Bronchial epithelial cell (primary cell): ENCODE results near the gene CALR. TPM values are rescaled to one million over a fixed set of nuclear protein-coding genes. Genes with fewer than 3 reads are reported as not detected.
"Not testable (repeated sequence)": the region's sequence is repeated elsewhere in the genome, so short reads cannot be mapped to it uniquely, and the experiment has no call there.

ENCODE experiments used
- DNase-seq: peaks from one replicate; pipeline ENCODE4 v3.0.0-alpha.2; 2010; ENCODE audit warnings: low read depth
- FAIRE-seq: peaks from 2 replicates; lab custom pipeline; 2011; peaks lifted over from hg19 to GRCh38; lab: Jason Lieb, UNC
- H3K27me3 ChIP-seq: 2 replicates; pipeline ENCODE4 v1.5.1; 2011; ENCODE audit warnings: low read length; ENCODE audit not compliant: control insufficient read depth, insufficient read depth
- H3K36me3 ChIP-seq: 2 replicates; pipeline ENCODE4 v1.5.1; 2011; ENCODE audit warnings: low read length; ENCODE audit not compliant: control insufficient read depth, insufficient read depth
- H3K4me3 ChIP-seq: 2 replicates; pipeline ENCODE4 v1.5.1; 2011; ENCODE audit warnings: mild to moderate bottlenecking, low read depth, low read length, control low read depth
- total RNA-seq: library from RNA; depleted of rRNA; stranded (reverse); fragments of >200 nt; gene quantifications from 2 replicates; pipeline ENCODE4 v1.2.1, GENCODE V29; 2014
- TF ChIP-seq, protein P1 (sequence below): IDR thresholded peaks from 2 replicates; pipeline ENCODE4 v1.5.1; 2011; ENCODE audit warnings: mild to moderate bottlenecking, moderate library complexity, low read length, control low read depth, inconsistent platforms; ENCODE audit not compliant: insufficient read depth, severe bottlenecking

The CALR gene
- total RNA-seq, 1 donor from 2014 or later, result 1,570 TPM

DNA sequence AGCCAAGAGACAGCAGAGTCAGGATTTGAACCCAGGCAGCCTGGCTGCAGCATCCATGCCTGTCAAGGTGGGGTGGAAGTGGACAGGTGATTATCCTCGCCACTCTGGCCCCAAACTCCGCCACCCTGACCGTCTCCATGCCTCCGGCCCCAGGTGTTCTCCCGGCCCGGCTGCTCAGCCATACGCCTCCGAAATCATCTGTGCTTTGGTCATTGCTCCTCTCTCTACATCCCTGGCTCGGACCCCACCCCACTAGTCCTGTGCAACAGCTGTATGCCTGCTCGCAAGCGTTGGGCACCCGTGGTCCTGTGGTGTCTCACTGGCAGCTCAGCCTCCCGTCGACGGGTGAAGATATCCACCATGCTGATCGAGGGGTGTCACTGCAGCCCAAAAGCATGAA, 34.8 kb downstream of the CALR start:
- H3K27me3 ChIP-seq, result no peaks in the 10 kb centered on the region
- FAIRE-seq, result no peak
- H3K36me3 ChIP-seq, result no peaks in the 10 kb centered on the region
- H3K4me3 ChIP-seq, result no peak overlapping the region
- DNase-seq, result no peak
- TF ChIP-seq, protein P1, sequence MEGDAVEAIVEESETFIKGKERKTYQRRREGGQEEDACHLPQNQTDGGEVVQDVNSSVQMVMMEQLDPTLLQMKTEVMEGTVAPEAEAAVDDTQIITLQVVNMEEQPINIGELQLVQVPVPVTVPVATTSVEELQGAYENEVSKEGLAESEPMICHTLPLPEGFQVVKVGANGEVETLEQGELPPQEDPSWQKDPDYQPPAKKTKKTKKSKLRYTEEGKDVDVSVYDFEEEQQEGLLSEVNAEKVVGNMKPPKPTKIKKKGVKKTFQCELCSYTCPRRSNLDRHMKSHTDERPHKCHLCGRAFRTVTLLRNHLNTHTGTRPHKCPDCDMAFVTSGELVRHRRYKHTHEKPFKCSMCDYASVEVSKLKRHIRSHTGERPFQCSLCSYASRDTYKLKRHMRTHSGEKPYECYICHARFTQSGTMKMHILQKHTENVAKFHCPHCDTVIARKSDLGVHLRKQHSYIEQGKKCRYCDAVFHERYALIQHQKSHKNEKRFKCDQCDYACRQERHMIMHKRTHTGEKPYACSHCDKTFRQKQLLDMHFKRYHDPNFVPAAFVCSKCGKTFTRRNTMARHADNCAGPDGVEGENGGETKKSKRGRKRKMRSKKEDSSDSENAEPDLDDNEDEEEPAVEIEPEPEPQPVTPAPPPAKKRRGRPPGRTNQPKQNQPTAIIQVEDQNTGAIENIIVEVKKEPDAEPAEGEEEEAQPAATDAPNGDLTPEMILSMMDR, result no peak

DNA sequence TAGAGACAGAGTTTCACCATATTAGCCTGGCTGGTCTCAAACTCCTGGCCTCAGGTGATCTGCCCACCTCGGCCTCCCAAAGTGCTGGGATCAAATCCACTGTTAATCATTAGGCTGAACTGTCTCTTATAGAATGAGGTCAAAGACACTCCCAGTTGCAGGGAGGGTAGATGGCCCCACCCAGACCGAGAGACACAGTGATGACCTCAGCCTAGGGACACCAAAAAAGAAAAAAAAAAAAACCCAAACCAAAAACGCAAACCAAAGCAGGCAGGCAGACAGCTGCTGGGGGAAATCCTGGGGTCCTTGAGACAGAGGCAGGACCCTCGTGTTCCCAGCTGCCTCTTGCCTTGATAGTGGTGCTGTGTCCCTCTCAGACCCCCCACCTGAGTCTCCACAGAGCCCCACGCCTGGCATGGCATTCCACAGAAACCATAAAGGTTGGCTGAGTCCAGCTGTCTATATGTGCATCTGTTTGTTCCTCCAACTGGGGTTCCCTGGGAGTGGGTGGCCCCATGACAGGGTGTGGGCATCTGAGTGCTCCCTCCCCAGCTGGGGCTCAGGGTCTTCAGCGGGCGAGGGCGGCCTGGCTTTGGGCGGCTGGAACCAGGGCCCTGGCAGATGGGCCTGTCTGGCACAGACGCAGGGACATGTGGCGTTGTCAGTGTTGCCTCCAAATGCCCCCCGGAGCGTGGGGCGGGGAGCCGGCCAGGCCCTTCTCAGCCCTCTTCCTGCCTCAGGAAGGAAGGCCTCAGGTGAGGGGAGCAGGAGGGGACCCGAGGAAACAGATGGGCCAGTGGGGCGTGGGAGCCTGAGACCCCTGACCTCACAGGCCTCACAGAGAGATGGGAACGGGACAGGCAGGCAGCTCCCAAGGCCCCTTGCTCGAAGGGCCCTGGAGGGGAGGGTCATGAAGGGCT, 36.2 kb downstream of the CALR start:
- DNase-seq, result no peak
- Histone ChIP-seq H3K4me3 (no peak overlapping the region), H3K27me3 (no peaks in the 10 kb centered on the region), H3K36me3 (no peaks in the 10 kb centered on the region)
- TF ChIP-seq, protein P1, result no peak
- FAIRE-seq, result no peak

DNA sequence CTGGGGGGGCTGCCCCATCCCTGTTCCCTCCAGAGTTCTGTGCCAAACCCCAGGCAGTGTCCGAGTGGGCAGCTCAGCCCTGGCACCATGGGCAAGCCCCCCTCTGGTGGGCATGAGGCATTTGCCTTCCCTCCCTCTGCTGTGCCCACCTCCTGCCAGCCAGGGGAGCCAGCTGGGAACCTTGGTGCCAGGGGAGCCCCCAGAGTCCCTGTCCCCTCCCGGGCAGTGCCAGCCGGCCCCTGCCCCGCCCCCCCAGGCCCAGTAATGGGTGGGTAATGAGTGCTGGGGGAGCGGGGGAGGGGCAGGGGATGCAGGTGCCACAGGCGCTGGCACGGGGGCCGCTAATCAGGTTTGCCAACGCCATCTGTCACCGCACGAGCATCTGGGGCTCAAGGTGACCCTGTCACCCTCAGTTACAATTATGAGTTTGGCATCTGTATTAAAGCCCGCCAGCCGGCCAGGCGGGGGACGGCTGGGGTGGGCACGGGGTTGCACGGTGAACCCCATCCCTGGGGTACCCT, 36.9 kb downstream of the CALR start:
- FAIRE-seq, result no peak
- H3K27me3 ChIP-seq, result no peaks in the 10 kb centered on the region
- H3K36me3 ChIP-seq, result no peaks in the 10 kb centered on the region
- TF ChIP-seq, protein P1, result no peak
- H3K4me3 ChIP-seq, result no peak overlapping the region
- DNase-seq, result no peak

DNA sequence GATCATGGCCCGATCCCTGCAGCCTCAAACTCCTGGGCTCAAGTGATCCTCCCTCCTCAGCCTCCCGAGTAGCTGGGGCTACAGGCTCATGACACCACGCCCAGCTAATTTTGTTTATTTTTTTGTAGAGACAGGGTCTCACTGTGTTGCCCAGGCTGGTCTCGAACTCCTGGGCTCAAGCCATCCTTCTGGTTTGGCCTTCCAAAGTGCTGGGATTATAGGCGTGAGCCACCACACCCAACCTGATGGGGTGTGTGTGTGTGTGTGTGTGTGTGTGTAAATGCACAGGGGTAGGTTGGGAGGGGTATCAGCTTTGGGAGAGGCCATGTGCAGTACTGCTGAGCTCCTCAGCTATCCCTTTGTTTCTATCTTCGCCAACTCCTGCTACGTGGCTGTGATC, 37.7 kb downstream of the CALR start:
- not testable (repeated sequence) for FAIRE-seq, H3K27me3 ChIP-seq, H3K36me3 ChIP-seq, DNase-seq, H3K4me3 ChIP-seq

DNA sequence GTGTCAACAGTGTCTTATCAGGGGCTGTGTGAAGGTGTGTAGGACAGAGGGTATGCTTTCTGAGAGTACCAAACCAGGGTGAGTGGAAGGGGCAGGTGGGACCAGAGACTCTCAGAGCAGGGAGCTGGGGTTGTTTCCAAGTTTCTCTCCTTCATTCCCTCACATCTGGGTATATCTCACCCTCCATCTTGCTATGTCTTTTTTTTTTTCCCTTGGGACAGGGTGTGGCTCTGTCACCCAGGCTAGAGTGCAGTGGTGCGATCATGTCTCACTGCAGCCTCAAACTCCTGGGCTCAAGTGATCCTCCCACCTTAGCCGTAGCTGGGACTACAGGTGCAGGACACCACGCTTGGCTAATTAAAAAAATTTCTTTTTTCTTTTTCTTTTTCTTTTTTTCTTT, 41.6 kb downstream of the CALR start:
- TF ChIP-seq, protein P1, result no peak
- H3K27me3 ChIP-seq, result peaks cover 2% of the 10 kb centered on the region
- FAIRE-seq, result no peak
- DNase-seq, result no peak
- H3K36me3 ChIP-seq, result no peaks in the 10 kb centered on the region
- no peak overlapping the region for H3K4me3 ChIP-seq

DNA sequence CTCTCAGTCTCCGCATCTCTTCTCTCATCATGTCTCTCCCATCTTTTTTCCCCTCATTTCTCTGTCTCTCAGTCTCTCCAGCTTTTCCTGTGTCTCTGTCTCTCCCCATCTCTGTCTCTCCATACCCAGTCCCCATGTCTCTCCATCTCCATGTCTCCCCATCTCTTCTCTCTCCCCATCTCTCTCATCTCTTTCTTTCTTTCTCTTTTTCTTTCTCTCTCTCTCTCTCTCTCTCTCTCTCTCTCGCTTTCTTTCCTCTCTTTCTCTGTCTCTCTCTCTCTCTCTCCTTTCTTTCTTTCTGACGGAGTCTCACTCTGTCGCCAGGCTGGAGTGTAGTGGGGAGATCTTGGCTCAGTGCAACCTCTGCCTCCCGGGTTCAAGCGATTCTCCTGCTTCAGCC, 44.2 kb downstream of the CALR start:
- peaks cover 2% of the 10 kb centered on the region for H3K27me3 ChIP-seq
- no peak overlapping the region for H3K4me3 ChIP-seq
- no peak for FAIRE-seq
- no peaks in the 10 kb centered on the region for H3K36me3 ChIP-seq
- TF ChIP-seq, protein P1, result no peak
- no peak for DNase-seq
